ENCODE results near the gene MCTP2. TPM values are rescaled to one million over a fixed set of nuclear protein-coding genes. Genes with fewer than 3 reads are reported as not detected.

MCTP2 gene
- total and polyA plus RNA-seq, 2 of the 8 experiments (the other 6 are each of a cell fraction or from before 2014, with no cell fraction given) = 3.4 to 4.5 TPM

DNA sequence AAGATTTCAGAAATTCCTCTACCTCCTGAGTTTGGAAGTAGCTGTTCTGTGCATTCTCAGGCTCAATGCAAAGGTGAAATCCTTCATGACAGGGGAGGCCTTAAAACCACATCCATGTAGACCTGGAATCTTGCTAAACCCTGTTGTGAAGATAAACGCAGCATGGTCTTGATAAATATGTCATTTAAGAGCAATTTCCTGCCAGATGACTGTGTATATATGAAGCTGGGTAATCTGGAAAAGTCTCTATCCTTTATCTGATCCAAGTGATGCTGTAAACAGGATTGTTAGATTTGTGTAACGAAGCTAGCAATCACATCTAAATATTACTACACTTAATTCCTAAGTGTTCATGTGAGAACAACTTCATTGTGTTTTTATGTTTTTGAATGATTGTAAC is 9.1 kb downstream of the MCTP2 start (continued):
- TF ChIP-seq, protein P1, sequence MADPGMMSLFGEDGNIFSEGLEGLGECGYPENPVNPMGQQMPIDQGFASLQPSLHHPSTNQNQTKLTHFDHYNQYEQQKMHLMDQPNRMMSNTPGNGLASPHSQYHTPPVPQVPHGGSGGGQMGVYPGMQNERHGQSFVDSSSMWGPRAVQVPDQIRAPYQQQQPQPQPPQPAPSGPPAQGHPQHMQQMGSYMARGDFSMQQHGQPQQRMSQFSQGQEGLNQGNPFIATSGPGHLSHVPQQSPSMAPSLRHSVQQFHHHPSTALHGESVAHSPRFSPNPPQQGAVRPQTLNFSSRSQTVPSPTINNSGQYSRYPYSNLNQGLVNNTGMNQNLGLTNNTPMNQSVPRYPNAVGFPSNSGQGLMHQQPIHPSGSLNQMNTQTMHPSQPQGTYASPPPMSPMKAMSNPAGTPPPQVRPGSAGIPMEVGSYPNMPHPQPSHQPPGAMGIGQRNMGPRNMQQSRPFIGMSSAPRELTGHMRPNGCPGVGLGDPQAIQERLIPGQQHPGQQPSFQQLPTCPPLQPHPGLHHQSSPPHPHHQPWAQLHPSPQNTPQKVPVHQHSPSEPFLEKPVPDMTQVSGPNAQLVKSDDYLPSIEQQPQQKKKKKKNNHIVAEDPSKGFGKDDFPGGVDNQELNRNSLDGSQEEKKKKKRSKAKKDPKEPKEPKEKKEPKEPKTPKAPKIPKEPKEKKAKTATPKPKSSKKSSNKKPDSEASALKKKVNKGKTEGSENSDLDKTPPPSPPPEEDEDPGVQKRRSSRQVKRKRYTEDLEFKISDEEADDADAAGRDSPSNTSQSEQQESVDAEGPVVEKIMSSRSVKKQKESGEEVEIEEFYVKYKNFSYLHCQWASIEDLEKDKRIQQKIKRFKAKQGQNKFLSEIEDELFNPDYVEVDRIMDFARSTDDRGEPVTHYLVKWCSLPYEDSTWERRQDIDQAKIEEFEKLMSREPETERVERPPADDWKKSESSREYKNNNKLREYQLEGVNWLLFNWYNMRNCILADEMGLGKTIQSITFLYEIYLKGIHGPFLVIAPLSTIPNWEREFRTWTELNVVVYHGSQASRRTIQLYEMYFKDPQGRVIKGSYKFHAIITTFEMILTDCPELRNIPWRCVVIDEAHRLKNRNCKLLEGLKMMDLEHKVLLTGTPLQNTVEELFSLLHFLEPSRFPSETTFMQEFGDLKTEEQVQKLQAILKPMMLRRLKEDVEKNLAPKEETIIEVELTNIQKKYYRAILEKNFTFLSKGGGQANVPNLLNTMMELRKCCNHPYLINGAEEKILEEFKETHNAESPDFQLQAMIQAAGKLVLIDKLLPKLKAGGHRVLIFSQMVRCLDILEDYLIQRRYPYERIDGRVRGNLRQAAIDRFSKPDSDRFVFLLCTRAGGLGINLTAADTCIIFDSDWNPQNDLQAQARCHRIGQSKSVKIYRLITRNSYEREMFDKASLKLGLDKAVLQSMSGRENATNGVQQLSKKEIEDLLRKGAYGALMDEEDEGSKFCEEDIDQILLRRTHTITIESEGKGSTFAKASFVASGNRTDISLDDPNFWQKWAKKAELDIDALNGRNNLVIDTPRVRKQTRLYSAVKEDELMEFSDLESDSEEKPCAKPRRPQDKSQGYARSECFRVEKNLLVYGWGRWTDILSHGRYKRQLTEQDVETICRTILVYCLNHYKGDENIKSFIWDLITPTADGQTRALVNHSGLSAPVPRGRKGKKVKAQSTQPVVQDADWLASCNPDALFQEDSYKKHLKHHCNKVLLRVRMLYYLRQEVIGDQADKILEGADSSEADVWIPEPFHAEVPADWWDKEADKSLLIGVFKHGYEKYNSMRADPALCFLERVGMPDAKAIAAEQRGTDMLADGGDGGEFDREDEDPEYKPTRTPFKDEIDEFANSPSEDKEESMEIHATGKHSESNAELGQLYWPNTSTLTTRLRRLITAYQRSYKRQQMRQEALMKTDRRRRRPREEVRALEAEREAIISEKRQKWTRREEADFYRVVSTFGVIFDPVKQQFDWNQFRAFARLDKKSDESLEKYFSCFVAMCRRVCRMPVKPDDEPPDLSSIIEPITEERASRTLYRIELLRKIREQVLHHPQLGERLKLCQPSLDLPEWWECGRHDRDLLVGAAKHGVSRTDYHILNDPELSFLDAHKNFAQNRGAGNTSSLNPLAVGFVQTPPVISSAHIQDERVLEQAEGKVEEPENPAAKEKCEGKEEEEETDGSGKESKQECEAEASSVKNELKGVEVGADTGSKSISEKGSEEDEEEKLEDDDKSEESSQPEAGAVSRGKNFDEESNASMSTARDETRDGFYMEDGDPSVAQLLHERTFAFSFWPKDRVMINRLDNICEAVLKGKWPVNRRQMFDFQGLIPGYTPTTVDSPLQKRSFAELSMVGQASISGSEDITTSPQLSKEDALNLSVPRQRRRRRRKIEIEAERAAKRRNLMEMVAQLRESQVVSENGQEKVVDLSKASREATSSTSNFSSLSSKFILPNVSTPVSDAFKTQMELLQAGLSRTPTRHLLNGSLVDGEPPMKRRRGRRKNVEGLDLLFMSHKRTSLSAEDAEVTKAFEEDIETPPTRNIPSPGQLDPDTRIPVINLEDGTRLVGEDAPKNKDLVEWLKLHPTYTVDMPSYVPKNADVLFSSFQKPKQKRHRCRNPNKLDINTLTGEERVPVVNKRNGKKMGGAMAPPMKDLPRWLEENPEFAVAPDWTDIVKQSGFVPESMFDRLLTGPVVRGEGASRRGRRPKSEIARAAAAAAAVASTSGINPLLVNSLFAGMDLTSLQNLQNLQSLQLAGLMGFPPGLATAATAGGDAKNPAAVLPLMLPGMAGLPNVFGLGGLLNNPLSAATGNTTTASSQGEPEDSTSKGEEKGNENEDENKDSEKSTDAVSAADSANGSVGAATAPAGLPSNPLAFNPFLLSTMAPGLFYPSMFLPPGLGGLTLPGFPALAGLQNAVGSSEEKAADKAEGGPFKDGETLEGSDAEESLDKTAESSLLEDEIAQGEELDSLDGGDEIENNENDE (IDR thresholded peaks at IDR 0.05; ENCODE audit: insufficient replicate concordance, low read length) = no peak
- TF ChIP-seq KDM5A (IDR thresholded peaks at IDR 0.05; ENCODE audit: low read length) (no peak), POLR2A (IDR thresholded peaks at IDR 0.05; ENCODE audit: control extremely low read depth in 1 of 2, low read depth in 2 of 2, low read length in 2 of 2) (no peak), HDAC6 (IDR thresholded peaks at IDR 0.05; ENCODE audit: low read depth, low read length) (no peak), TBP (IDR thresholded peaks at IDR 0.05; ENCODE audit: low read depth, low read length) (no peak), POLR2AphosphoS5 (IDR thresholded peaks at IDR 0.05; ENCODE audit: low read depth, low read length) (no peak), CBX8 (IDR thresholded peaks at IDR 0.05; ENCODE audit: borderline replicate concordance, low read depth, low read length) (no peak), SP2 (IDR thresholded peaks at IDR 0.05; ENCODE audit: low read length) (no peak), TAF1 (IDR thresholded peaks at IDR 0.05; ENCODE audit: low read depth, low read length) (no peak)
- TF ChIP-seq, protein P2, sequence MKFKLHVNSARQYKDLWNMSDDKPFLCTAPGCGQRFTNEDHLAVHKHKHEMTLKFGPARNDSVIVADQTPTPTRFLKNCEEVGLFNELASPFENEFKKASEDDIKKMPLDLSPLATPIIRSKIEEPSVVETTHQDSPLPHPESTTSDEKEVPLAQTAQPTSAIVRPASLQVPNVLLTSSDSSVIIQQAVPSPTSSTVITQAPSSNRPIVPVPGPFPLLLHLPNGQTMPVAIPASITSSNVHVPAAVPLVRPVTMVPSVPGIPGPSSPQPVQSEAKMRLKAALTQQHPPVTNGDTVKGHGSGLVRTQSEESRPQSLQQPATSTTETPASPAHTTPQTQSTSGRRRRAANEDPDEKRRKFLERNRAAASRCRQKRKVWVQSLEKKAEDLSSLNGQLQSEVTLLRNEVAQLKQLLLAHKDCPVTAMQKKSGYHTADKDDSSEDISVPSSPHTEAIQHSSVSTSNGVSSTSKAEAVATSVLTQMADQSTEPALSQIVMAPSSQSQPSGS (IDR thresholded peaks at IDR 0.05; ENCODE audit: low read length) = no peak
- TF ChIP-seq, protein P3, sequence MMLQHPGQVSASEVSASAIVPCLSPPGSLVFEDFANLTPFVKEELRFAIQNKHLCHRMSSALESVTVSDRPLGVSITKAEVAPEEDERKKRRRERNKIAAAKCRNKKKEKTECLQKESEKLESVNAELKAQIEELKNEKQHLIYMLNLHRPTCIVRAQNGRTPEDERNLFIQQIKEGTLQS (IDR thresholded peaks at IDR 0.05; ENCODE audit: insufficient read depth, low read depth, low read length) = no peak
